Loucy (cell line): ENCODE data around the gene CFAP210.

Source experiments
- H2AFZ ChIP-seq: fragments of 200-600 bp; sonication (generic); 2 replicates; pipeline ENCODE4 v1.6.0; 2016; ENCODE audit warnings: antibody characterized with exemption, mild to moderate bottlenecking, low read length, moderate library complexity
- H3F3A ChIP-seq: fragments of 200-600 bp; 2 replicates; pipeline ENCODE4 v1.6.0; 2016; ENCODE audit warnings: antibody characterized with exemption, low read depth, mild to moderate bottlenecking
- H3K27me3 ChIP-seq: fragments of 200-600 bp; sonication (generic); 2 replicates; pipeline ENCODE4 v1.6.1; 2014; ENCODE audit warnings: low read length, mild to moderate bottlenecking; ENCODE audit not compliant: insufficient read depth, poor library complexity, severe bottlenecking
- H3K36me3 ChIP-seq: fragments of 200-600 bp; sonication (generic); 2 replicates; pipeline ENCODE4 v1.6.1; 2016; ENCODE audit warnings: low read length; ENCODE audit not compliant: insufficient read depth
- H3K4me1 ChIP-seq: fragments of 200-600 bp; sonication (generic); 2 replicates; pipeline ENCODE4 v1.5.1; 2014; ENCODE audit warnings: low read length, mild to moderate bottlenecking; ENCODE audit not compliant: insufficient read depth, poor library complexity, severe bottlenecking
- H3K4me2 ChIP-seq: fragments of 200-600 bp; sonication (generic); 2 replicates; pipeline ENCODE4 v1.6.0; 2014; ENCODE audit warnings: antibody characterized with exemption, low read length, low read depth, mild to moderate bottlenecking; ENCODE audit not compliant: poor library complexity, severe bottlenecking
- H3K4me3 ChIP-seq: fragments of 200-600 bp; sonication (generic); 2 replicates; pipeline ENCODE4 v1.5.1; 2014; ENCODE audit warnings: low read length, mild to moderate bottlenecking, mixed read lengths; ENCODE audit not compliant: poor library complexity, severe bottlenecking
- H3K79me2 ChIP-seq: fragments of 200-600 bp; sonication (generic); 2 replicates; pipeline ENCODE4 v1.6.1; 2014; ENCODE audit warnings: low read length; ENCODE audit not compliant: insufficient read depth
- H3K9ac ChIP-seq: fragments of 200-600 bp; sonication (generic); 2 replicates; pipeline ENCODE4 v1.6.0; 2014; ENCODE audit warnings: mild to moderate bottlenecking, low read depth, low read length, moderate library complexity; ENCODE audit not compliant: poor library complexity, severe bottlenecking
- H3K9me2 ChIP-seq: fragments of 200-600 bp; sonication (generic); replicated peaks from 2 replicates; pipeline ENCODE4 v1.6.1; 2016; ENCODE audit warnings: low read depth, low read length, mixed read lengths
- H3K9me3 ChIP-seq: fragments of 200-600 bp; sonication (generic); 2 replicates; pipeline ENCODE4 v1.6.1; 2014; ENCODE audit warnings: mild to moderate bottlenecking, antibody characterized with exemption, low read length, low read depth; ENCODE audit not compliant: insufficient read depth
- H4K20me1 ChIP-seq: fragments of 200-600 bp; sonication (generic); 2 replicates; pipeline ENCODE4 v1.6.0; 2014; ENCODE audit warnings: antibody characterized with exemption, low read length, mild to moderate bottlenecking; ENCODE audit not compliant: insufficient read depth, poor library complexity, severe bottlenecking
- EZH2phosphoT487 ChIP-seq: fragments of 200-600 bp; IDR thresholded peaks from 2 replicates; pipeline ENCODE4 v1.6.1; 2018; ENCODE audit warnings: antibody characterized with exemption, mild to moderate bottlenecking, moderate library complexity, borderline replicate concordance
- TF ChIP-seq, protein P1 (sequence below): fragments of 200-600 bp; sonication (generic); conservative IDR thresholded peaks from 2 replicates; pipeline ENCODE4 v1.5.1; 2014; ENCODE audit warnings: mild to moderate bottlenecking, antibody characterized with exemption, low read length

The CFAP210 gene

DNA sequence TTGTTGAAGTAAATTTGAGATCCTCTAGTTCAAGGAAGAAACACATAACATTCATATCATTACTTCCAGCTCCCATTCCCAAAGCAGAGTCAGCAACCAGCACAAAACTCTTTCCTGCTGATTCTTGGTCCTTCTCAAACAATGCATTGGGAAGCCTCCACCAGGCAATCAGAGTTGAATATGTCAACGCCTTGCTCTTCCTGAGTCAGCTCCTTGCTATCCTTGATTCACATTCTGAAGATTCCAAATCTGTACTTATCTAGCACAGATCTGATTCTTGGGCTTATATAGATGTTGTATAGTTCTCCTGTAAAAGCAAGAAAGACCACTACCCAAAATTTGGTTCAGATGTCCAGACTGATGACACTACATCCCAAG is 29.6 kb downstream of the CFAP210 start:
- Histone ChIP-seq H3K79me2 (no peaks in the 10 kb centered on the region), H3K9ac (peak overlapping the region; percentile 64), H2AFZ (peak overlapping the region; percentile 66), H3K9me3 (no peaks in the 10 kb centered on the region), H3K27me3 (no peaks in the 10 kb centered on the region), H3K9me2 (no peaks in the 10 kb centered on the region), H3K36me3 (no peaks in the 10 kb centered on the region), H4K20me1 (no peaks in the 10 kb centered on the region), H3K4me3 (peak overlapping the region; percentile 55), H3F3A (no peaks in the 10 kb centered on the region), H3K4me2 (peak overlapping the region; percentile 70), H3K4me1 (peaks cover 30% of the 10 kb centered on the region)
- TF ChIP-seq EZH2phosphoT487 = no peak
- TF ChIP-seq, protein P1, sequence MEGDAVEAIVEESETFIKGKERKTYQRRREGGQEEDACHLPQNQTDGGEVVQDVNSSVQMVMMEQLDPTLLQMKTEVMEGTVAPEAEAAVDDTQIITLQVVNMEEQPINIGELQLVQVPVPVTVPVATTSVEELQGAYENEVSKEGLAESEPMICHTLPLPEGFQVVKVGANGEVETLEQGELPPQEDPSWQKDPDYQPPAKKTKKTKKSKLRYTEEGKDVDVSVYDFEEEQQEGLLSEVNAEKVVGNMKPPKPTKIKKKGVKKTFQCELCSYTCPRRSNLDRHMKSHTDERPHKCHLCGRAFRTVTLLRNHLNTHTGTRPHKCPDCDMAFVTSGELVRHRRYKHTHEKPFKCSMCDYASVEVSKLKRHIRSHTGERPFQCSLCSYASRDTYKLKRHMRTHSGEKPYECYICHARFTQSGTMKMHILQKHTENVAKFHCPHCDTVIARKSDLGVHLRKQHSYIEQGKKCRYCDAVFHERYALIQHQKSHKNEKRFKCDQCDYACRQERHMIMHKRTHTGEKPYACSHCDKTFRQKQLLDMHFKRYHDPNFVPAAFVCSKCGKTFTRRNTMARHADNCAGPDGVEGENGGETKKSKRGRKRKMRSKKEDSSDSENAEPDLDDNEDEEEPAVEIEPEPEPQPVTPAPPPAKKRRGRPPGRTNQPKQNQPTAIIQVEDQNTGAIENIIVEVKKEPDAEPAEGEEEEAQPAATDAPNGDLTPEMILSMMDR = no peak

DNA sequence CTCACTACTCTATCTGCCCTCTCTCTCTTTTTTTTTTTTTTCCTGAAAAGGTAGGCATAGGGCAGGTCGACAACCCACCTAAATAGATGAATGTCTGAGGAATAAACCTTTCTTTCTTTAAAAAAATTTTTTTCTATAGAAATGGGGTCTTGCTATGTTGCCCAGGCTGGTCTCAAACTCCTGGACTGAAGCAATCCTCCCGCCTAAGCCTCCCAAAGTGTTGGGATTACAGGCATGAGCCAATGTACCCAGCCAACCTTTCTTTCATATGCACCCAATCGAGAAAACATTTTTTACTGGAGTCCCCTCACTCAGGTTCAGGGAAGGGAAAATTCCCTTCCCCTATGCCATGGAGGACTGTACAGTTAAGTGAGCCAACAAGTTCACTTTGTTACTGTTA is 31.0 kb downstream of the CFAP210 start:
- no peaks in the 10 kb centered on the region for H3K36me3 ChIP-seq
- H3K9me2 ChIP-seq = no peaks in the 10 kb centered on the region
- no peaks in the 10 kb centered on the region for H3K9me3 ChIP-seq
- no peaks in the 10 kb centered on the region for H3F3A ChIP-seq
- H3K4me2 ChIP-seq = no peak overlapping the region
- H3K27me3 ChIP-seq = no peaks in the 10 kb centered on the region
- H3K79me2 ChIP-seq = no peaks in the 10 kb centered on the region
- no peak overlapping the region for H3K4me3 ChIP-seq
- H3K9ac ChIP-seq = no peak overlapping the region
- H3K4me1 ChIP-seq = peaks cover 38% of the 10 kb centered on the region
- no peak overlapping the region for H2AFZ ChIP-seq
- H4K20me1 ChIP-seq = no peaks in the 10 kb centered on the region
- TF ChIP-seq EZH2phosphoT487 = no peak
- TF ChIP-seq, protein P1 = no peak

DNA sequence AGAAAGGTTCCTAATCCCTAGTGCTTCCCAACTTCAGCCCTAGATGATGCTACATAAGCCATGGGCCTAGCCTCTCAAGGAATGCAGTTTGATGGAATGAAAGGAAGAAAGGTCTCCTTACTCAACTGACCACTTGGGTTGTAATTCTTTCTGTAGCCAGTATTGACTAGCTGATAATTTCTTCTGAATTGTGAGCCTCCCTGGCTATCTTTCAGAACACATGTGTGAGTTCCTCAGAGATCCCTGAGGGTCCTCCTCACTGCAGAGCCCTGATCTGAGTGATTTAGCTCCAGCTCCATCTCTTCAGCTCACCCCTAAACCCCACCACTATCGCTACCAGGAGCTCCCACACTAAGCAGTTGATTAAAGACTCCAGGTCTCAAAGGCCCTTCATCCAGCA is 31.5 kb downstream of the CFAP210 start:
- no peaks in the 10 kb centered on the region for H4K20me1 ChIP-seq
- H3K4me1 ChIP-seq = peaks cover 38% of the 10 kb centered on the region
- no peaks in the 10 kb centered on the region for H3K9me3 ChIP-seq
- H3K4me2 ChIP-seq = no peak overlapping the region
- H2AFZ ChIP-seq = 0 out of 2 replicates have a peak overlapping the region, but pooled peaks have one; percentile 33
- H3K9me2 ChIP-seq = no peaks in the 10 kb centered on the region
- no peak overlapping the region for H3K9ac ChIP-seq
- no peaks in the 10 kb centered on the region for H3K79me2 ChIP-seq
- no peaks in the 10 kb centered on the region for H3K27me3 ChIP-seq
- no peak overlapping the region for H3K4me3 ChIP-seq
- H3K36me3 ChIP-seq = no peaks in the 10 kb centered on the region
- TF ChIP-seq, protein P1 = no peak
- no peak for TF ChIP-seq EZH2phosphoT487
- H3F3A ChIP-seq = no peaks in the 10 kb centered on the region
